SU-DHL-6 (cell line): Measurements from ENCODE around the gene HRK.

Experiments used
- CTCF ChIP-seq: fragments of 200-600 bp; sonication (generic); IDR thresholded peaks from one replicate; pipeline ENCODE4 v1.5.1; 2017; ENCODE audit warnings: antibody characterized with exemption, mild to moderate bottlenecking, low read length, moderate library complexity; ENCODE audit not compliant: insufficient read depth, poor library complexity, severe bottlenecking
- EZH2phosphoT487 ChIP-seq: fragments of 200-600 bp; sonication (generic), shearing (Covaris generic); conservative IDR thresholded peaks from 2 replicates; pipeline ENCODE4 v1.6.1; 2018; ENCODE audit warnings: mild to moderate bottlenecking, antibody characterized with exemption, low read length, moderate library complexity, mixed read lengths

- TF ChIP-seq CTCF (no peak), EZH2phosphoT487 (no peak)
Measured at GRCh38 chr12:116864371-116865160, 16.7 kb downstream of the HRK start.
